ENCODE measurements around the gene FAN1.

Gene FAN1

GRCh38 chr15:30905821-30906220 lies 2.1 kb downstream of the FAN1 start:
- peaks cover 33% of the 10 kb centered on the region for H3K4me1 Mint-ChIP-seq
- peaks cover 41% of the 10 kb centered on the region for H3K36me3 Mint-ChIP-seq
- no peak for ATAC-seq
- no peaks in the 10 kb centered on the region for H3K9me3 Mint-ChIP-seq
- H3K4me3 Mint-ChIP-seq = no peak overlapping the region
- no peak overlapping the region for H3K27ac Mint-ChIP-seq
- H3K27me3 Mint-ChIP-seq = no peaks in the 10 kb centered on the region

- no peak overlapping the region for H3K27ac Mint-ChIP-seq
- no peak for ATAC-seq
- peaks cover 41% of the 10 kb centered on the region for H3K36me3 Mint-ChIP-seq
- H3K27me3 Mint-ChIP-seq = no peaks in the 10 kb centered on the region
- H3K4me1 Mint-ChIP-seq = peaks cover 33% of the 10 kb centered on the region
- H3K4me3 Mint-ChIP-seq = no peak overlapping the region
- no peaks in the 10 kb centered on the region for H3K9me3 Mint-ChIP-seq
Observed at GRCh38 chr15:30906366-30906765, 2.7 kb downstream of the FAN1 start.

- Mint-ChIP-seq H3K27me3 (no peaks in the 10 kb centered on the region), H3K36me3 (peaks cover 42% of the 10 kb centered on the region), H3K4me3 (no peak overlapping the region), H3K27ac (no peak overlapping the region), H3K4me1 (peaks cover 21% of the 10 kb centered on the region), H3K9me3 (no peaks in the 10 kb centered on the region)
- no peak for ATAC-seq
Observed at GRCh38 chr15:30913761-30914160, 10.0 kb downstream of the FAN1 start.

GRCh38 chr15:30917013-30917412 lies 13.3 kb downstream of the FAN1 start:
- peaks cover 15% of the 10 kb centered on the region for H3K4me1 Mint-ChIP-seq
- no peaks in the 10 kb centered on the region for H3K27me3 Mint-ChIP-seq
- H3K27ac Mint-ChIP-seq = peak overlapping the region; percentile 0
- H3K36me3 Mint-ChIP-seq = peaks cover 46% of the 10 kb centered on the region
- H3K4me3 Mint-ChIP-seq = no peak overlapping the region
- H3K9me3 Mint-ChIP-seq = no peaks in the 10 kb centered on the region
- no peak for ATAC-seq

- ATAC-seq = no peak
- H3K4me1 Mint-ChIP-seq = peaks cover 15% of the 10 kb centered on the region
- no peaks in the 10 kb centered on the region for H3K27me3 Mint-ChIP-seq
- no peaks in the 10 kb centered on the region for H3K9me3 Mint-ChIP-seq
- H3K4me3 Mint-ChIP-seq = no peak overlapping the region
- no peak overlapping the region for H3K27ac Mint-ChIP-seq
- peaks cover 52% of the 10 kb centered on the region for H3K36me3 Mint-ChIP-seq
Observed at GRCh38 chr15:30917675-30918074, 14.0 kb downstream of the FAN1 start.

- Mint-ChIP-seq H3K4me3 (no peak overlapping the region), H3K9me3 (no peaks in the 10 kb centered on the region), H3K36me3 (peaks cover 57% of the 10 kb centered on the region), H3K27me3 (no peaks in the 10 kb centered on the region), H3K4me1 (peaks cover 15% of the 10 kb centered on the region), H3K27ac (no peak overlapping the region)
- no peak for ATAC-seq
Observed at GRCh38 chr15:30918366-30918765, 14.7 kb downstream of the FAN1 start.

- no peaks in the 10 kb centered on the region for H3K27me3 Mint-ChIP-seq
- peaks cover 70% of the 10 kb centered on the region for H3K36me3 Mint-ChIP-seq
- H3K4me3 Mint-ChIP-seq = no peak overlapping the region
- no peak for ATAC-seq
- H3K27ac Mint-ChIP-seq = peak overlapping the region; percentile 64
- peaks cover 15% of the 10 kb centered on the region for H3K4me1 Mint-ChIP-seq
- no peaks in the 10 kb centered on the region for H3K9me3 Mint-ChIP-seq
Observed at GRCh38 chr15:30919877-30920550, 16.3 kb downstream of the FAN1 start.

GRCh38 chr15:30921106-30921505 lies 17.4 kb downstream of the FAN1 start:
- no peak for ATAC-seq
- H3K4me3 Mint-ChIP-seq = no peak overlapping the region
- H3K36me3 Mint-ChIP-seq = peaks cover 69% of the 10 kb centered on the region
- H3K9me3 Mint-ChIP-seq = no peaks in the 10 kb centered on the region
- peaks cover 15% of the 10 kb centered on the region for H3K4me1 Mint-ChIP-seq
- no peak overlapping the region for H3K27ac Mint-ChIP-seq
- H3K27me3 Mint-ChIP-seq = no peaks in the 10 kb centered on the region

GRCh38 chr15:30921781-30922479 lies 18.2 kb downstream of the FAN1 start:
- peaks cover 9% of the 10 kb centered on the region for H3K4me1 Mint-ChIP-seq
- ATAC-seq = no peak
- H3K9me3 Mint-ChIP-seq = no peaks in the 10 kb centered on the region
- peak overlapping the region; percentile 7 for H3K27ac Mint-ChIP-seq
- H3K27me3 Mint-ChIP-seq = no peaks in the 10 kb centered on the region
- H3K36me3 Mint-ChIP-seq = peaks cover 69% of the 10 kb centered on the region
- no peak overlapping the region for H3K4me3 Mint-ChIP-seq

- Mint-ChIP-seq H3K9me3 (no peaks in the 10 kb centered on the region), H3K27ac (peak overlapping the region; percentile 7), H3K4me3 (no peak overlapping the region), H3K4me1 (peaks cover 7% of the 10 kb centered on the region), H3K27me3 (no peaks in the 10 kb centered on the region), H3K36me3 (peaks cover 73% of the 10 kb centered on the region)
- ATAC-seq = no peak
Observed at GRCh38 chr15:30922480-30923311, 19.0 kb downstream of the FAN1 start.

- peaks cover 7% of the 10 kb centered on the region for H3K4me1 Mint-ChIP-seq
- no peak overlapping the region for H3K4me3 Mint-ChIP-seq
- no peaks in the 10 kb centered on the region for H3K9me3 Mint-ChIP-seq
- peaks cover 70% of the 10 kb centered on the region for H3K36me3 Mint-ChIP-seq
- ATAC-seq = no peak
- no peaks in the 10 kb centered on the region for H3K27me3 Mint-ChIP-seq
- peak overlapping the region; percentile 59 for H3K27ac Mint-ChIP-seq
Observed at GRCh38 chr15:30923429-30923828, 19.7 kb downstream of the FAN1 start.

- Mint-ChIP-seq H3K27ac (no peak overlapping the region), H3K4me3 (no peak overlapping the region), H3K4me1 (peaks cover 5% of the 10 kb centered on the region), H3K36me3 (peaks cover 69% of the 10 kb centered on the region), H3K9me3 (no peaks in the 10 kb centered on the region), H3K27me3 (no peaks in the 10 kb centered on the region)
- ATAC-seq = no peak
Observed at GRCh38 chr15:30924353-30924752, 20.6 kb downstream of the FAN1 start.

GRCh38 chr15:30925686-30926085 lies 22.0 kb downstream of the FAN1 start:
- no peaks in the 10 kb centered on the region for H3K9me3 Mint-ChIP-seq
- ATAC-seq = no peak
- no peaks in the 10 kb centered on the region for H3K27me3 Mint-ChIP-seq
- H3K36me3 Mint-ChIP-seq = peaks cover 72% of the 10 kb centered on the region
- peaks cover 9% of the 10 kb centered on the region for H3K4me1 Mint-ChIP-seq
- no peak overlapping the region for H3K4me3 Mint-ChIP-seq
- peak overlapping the region; percentile 72 for H3K27ac Mint-ChIP-seq

- H3K27me3 Mint-ChIP-seq = no peaks in the 10 kb centered on the region
- peak overlapping the region; percentile 72 for H3K27ac Mint-ChIP-seq
- no peak overlapping the region for H3K4me3 Mint-ChIP-seq
- H3K4me1 Mint-ChIP-seq = peaks cover 12% of the 10 kb centered on the region
- H3K9me3 Mint-ChIP-seq = no peaks in the 10 kb centered on the region
- ATAC-seq = no peak
- H3K36me3 Mint-ChIP-seq = peaks cover 71% of the 10 kb centered on the region
Observed at GRCh38 chr15:30926161-30926560, 22.4 kb downstream of the FAN1 start.

GRCh38 chr15:30927148-30927761 lies 23.5 kb downstream of the FAN1 start:
- H3K27ac Mint-ChIP-seq = peak overlapping the region; percentile 71
- peaks cover 12% of the 10 kb centered on the region for H3K4me1 Mint-ChIP-seq
- H3K27me3 Mint-ChIP-seq = no peaks in the 10 kb centered on the region
- peaks cover 71% of the 10 kb centered on the region for H3K36me3 Mint-ChIP-seq
- H3K4me3 Mint-ChIP-seq = no peak overlapping the region
- no peaks in the 10 kb centered on the region for H3K9me3 Mint-ChIP-seq
- no peak for ATAC-seq

All from stimulated activated memory B cell treated with anti-CD40 and anti-IgM and Interleukin-4, amounts not matched to agents 10 μg/mL and 1 μg/mL and 100 μg/mL, for 72 hours (primary cell).